ENCODE results near the gene CCDC181.
A peak's percentile ranks its signal among the peaks of the same experiment; 100 is the strongest.

Gene CCDC181

DNA sequence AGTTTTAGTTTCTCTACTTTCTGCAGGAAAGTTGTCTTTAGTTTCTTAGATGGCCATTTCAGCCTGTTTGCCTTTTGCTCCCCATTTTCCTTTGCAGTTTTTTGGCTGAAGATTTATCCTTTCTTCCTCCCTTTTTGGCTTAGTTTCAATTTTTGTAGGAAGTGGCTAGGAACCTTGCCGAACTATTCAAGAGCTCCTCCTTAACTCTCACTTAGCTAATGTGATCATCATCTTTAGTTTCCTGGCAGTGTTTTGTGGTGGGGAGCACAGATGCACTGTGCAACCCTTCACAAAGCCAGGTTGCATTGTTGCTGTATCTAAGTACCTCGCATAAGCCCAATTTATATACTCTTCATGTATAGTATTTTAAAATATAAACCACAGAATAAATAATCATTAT is 28.8 kb upstream of the CCDC181 start:
- Histone ChIP-seq H3K4me3 (ENCODE audit: low read length) (no peak overlapping the region), H3K9me3 (ENCODE audit: insufficient read depth, low read length) (peaks cover 20% of the 10 kb centered on the region), H2AFZ (ENCODE audit: low read depth, low read length) (no peak overlapping the region), H3K27ac (ENCODE audit: low read length) (no peak overlapping the region), H3K4me1 (ENCODE audit: low read length) (peaks cover 5% of the 10 kb centered on the region), H4K20me1 (ENCODE audit: insufficient read depth, low read length) (no peaks in the 10 kb centered on the region), H3K27me3 (ENCODE audit: low read depth, low read length) (no peaks in the 10 kb centered on the region), H3K36me3 (replicated peaks; ENCODE audit: low read depth, low read length) (peaks cover 31% of the 10 kb centered on the region), H3K4me2 (ENCODE audit: low read length) (no peak overlapping the region), H3K9ac (ENCODE audit: low read length) (no peak overlapping the region), H3K79me2 (ENCODE audit: low read length) (no peaks in the 10 kb centered on the region)
- TF ChIP-seq EZH2phosphoT487 (IDR thresholded peaks at IDR 0.05; ENCODE audit: low read depth) = no peak
- TF ChIP-seq, protein P1, sequence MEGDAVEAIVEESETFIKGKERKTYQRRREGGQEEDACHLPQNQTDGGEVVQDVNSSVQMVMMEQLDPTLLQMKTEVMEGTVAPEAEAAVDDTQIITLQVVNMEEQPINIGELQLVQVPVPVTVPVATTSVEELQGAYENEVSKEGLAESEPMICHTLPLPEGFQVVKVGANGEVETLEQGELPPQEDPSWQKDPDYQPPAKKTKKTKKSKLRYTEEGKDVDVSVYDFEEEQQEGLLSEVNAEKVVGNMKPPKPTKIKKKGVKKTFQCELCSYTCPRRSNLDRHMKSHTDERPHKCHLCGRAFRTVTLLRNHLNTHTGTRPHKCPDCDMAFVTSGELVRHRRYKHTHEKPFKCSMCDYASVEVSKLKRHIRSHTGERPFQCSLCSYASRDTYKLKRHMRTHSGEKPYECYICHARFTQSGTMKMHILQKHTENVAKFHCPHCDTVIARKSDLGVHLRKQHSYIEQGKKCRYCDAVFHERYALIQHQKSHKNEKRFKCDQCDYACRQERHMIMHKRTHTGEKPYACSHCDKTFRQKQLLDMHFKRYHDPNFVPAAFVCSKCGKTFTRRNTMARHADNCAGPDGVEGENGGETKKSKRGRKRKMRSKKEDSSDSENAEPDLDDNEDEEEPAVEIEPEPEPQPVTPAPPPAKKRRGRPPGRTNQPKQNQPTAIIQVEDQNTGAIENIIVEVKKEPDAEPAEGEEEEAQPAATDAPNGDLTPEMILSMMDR (IDR thresholded peaks at IDR 0.05; ENCODE audit: low read depth, low read length) = no peak

DNA sequence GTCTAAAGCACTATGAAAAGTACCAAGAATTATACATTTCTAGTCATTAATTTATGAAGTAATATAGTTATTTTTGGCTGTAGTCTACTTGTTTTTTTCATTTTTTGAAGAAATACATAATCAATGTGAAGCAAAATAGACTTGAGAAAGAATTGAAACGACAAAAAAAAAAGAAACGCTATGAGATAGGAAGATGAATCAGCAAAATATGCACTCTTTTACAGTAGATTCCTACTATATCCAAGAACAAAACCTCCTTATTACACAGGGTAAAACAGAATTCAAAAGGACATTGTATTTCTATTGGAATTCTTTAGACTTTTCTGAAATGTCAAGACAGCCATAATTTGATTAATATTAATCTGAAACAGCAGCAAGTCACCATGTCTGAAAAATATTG is 25.6 kb upstream of the CCDC181 start:
- peaks cover 16% of the 10 kb centered on the region for H3K9me3 ChIP-seq (ENCODE audit: insufficient read depth, low read length)
- H2AFZ ChIP-seq (ENCODE audit: low read depth, low read length) = no peak overlapping the region
- H3K4me3 ChIP-seq (ENCODE audit: low read length) = no peak overlapping the region
- H3K4me2 ChIP-seq (ENCODE audit: low read length) = no peak overlapping the region
- no peak overlapping the region for H3K9ac ChIP-seq (ENCODE audit: low read length)
- peaks cover 12% of the 10 kb centered on the region for H3K36me3 ChIP-seq (replicated peaks; ENCODE audit: low read depth, low read length)
- H4K20me1 ChIP-seq (ENCODE audit: insufficient read depth, low read length) = no peaks in the 10 kb centered on the region
- H3K27me3 ChIP-seq (ENCODE audit: low read depth, low read length) = no peaks in the 10 kb centered on the region
- no peak for TF ChIP-seq EZH2phosphoT487 (IDR thresholded peaks at IDR 0.05; ENCODE audit: low read depth)
- TF ChIP-seq, protein P1 (IDR thresholded peaks at IDR 0.05; ENCODE audit: low read depth, low read length) = no peak
- no peak overlapping the region for H3K27ac ChIP-seq (ENCODE audit: low read length)
- no peaks in the 10 kb centered on the region for H3K79me2 ChIP-seq (ENCODE audit: low read length)
- no peaks in the 10 kb centered on the region for H3K4me1 ChIP-seq (ENCODE audit: low read length)

DNA sequence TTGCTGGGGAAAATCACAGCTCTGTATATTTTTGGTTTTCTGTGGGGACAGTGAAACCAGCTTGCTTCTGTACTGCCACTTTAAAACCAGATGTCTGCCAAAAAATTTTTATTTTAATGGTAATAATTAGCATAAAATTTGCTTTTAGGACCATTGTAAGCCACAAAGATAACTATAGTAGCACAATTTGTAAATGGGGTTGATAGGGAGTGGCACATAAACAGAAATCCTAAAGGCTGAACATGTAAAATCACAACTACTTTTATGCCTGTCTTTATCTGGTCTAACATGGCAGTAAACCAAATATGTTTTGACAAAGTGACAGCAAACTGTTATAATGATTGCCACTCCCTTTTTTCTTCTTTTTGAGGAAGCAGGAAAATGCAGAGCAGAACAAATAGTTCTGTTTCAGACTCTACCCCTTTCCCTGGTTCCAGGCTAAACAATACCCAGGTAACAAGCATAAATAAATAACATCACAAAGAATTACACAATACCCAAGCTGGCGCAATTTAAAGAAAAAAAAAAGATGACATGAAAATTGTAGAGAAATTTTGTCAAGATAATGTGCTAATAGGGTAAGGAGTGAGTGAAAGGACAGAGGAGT is 24.0 kb upstream of the CCDC181 start:
- TF ChIP-seq, protein P1 (IDR thresholded peaks at IDR 0.05; ENCODE audit: low read depth, low read length) = no peak
- no peak for TF ChIP-seq EZH2phosphoT487 (IDR thresholded peaks at IDR 0.05; ENCODE audit: low read depth)
- no peak overlapping the region for H3K4me3 ChIP-seq (ENCODE audit: low read length)
- H4K20me1 ChIP-seq (ENCODE audit: insufficient read depth, low read length) = no peaks in the 10 kb centered on the region
- no peaks in the 10 kb centered on the region for H3K27me3 ChIP-seq (ENCODE audit: low read depth, low read length)
- H3K9me3 ChIP-seq (ENCODE audit: insufficient read depth, low read length) = peaks cover 5% of the 10 kb centered on the region
- H3K4me2 ChIP-seq (ENCODE audit: low read length) = no peak overlapping the region
- no peaks in the 10 kb centered on the region for H3K79me2 ChIP-seq (ENCODE audit: low read length)
- no peak overlapping the region for H3K27ac ChIP-seq (ENCODE audit: low read length)
- H2AFZ ChIP-seq (ENCODE audit: low read depth, low read length) = no peak overlapping the region
- no peak overlapping the region for H3K9ac ChIP-seq (ENCODE audit: low read length)
- H3K36me3 ChIP-seq (replicated peaks; ENCODE audit: low read depth, low read length) = peaks cover under 1% of the 10 kb centered on the region
- no peaks in the 10 kb centered on the region for H3K4me1 ChIP-seq (ENCODE audit: low read length)

DNA sequence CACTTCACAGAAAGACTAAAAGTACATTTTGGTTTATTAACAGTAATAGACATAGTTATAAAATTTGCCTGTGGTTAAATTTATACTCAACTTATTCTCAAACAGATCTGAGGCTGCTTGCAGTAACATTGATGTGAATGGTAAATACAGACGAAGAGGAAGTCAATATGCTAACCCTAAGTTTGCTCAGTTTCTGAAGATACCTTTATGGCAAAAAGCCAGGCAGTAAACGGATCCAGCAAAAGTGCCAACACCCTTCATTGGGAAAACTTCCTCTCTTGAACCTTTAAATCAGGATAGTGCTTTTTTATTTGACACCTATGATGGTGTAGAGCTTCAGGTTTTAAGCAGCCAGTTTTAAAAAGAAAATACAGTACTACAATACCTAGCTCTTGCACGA is 16.6 kb upstream of the CCDC181 start:
- H3K4me1 ChIP-seq (ENCODE audit: low read length) = no peaks in the 10 kb centered on the region

More for the DNA sequence above, 16.6 kb upstream of the CCDC181 start:
- Histone ChIP-seq H3K27me3 (ENCODE audit: low read depth, low read length) (no peaks in the 10 kb centered on the region), H2AFZ (ENCODE audit: low read depth, low read length) (peak overlapping the region; percentile 39; the same call in 1 of the 2 replicates), H4K20me1 (ENCODE audit: insufficient read depth, low read length) (no peaks in the 10 kb centered on the region), H3K79me2 (ENCODE audit: low read length) (no peaks in the 10 kb centered on the region), H3K4me2 (ENCODE audit: low read length) (peak overlapping the region; percentile 28), H3K9me3 (ENCODE audit: insufficient read depth, low read length) (no peaks in the 10 kb centered on the region), H3K9ac (ENCODE audit: low read length) (no peak overlapping the region), H3K27ac (ENCODE audit: low read length) (no peak overlapping the region), H3K36me3 (replicated peaks; ENCODE audit: low read depth, low read length) (no peaks in the 10 kb centered on the region), H3K4me3 (ENCODE audit: low read length) (peak overlapping the region; percentile 7; the same call in 1 of the 2 replicates)
- no peak for TF ChIP-seq EZH2phosphoT487 (IDR thresholded peaks at IDR 0.05; ENCODE audit: low read depth)
- TF ChIP-seq, protein P1 (IDR thresholded peaks at IDR 0.05; ENCODE audit: low read depth, low read length) = no peak

All from OCI-LY3 (cell line).